Stimulated activated CD4-positive, alpha-beta T cell treated with anti-CD3 and anti-CD28 coated beads, TNF-alpha, amount 100 ng/mL, for 48 hours (primary cell): ENCODE measurements around the gene PHRF1.
A peak's percentile ranks its signal among the peaks of the same experiment; 100 is the strongest.

ENCODE experiments used
- DNase-seq, 3 donors: peaks; one replicate each; pipeline ENCODE4 v3.0.0-alpha.2; 2020; ENCODE audit warnings: low read depth in 3 of 3

The PHRF1 gene

DNA sequence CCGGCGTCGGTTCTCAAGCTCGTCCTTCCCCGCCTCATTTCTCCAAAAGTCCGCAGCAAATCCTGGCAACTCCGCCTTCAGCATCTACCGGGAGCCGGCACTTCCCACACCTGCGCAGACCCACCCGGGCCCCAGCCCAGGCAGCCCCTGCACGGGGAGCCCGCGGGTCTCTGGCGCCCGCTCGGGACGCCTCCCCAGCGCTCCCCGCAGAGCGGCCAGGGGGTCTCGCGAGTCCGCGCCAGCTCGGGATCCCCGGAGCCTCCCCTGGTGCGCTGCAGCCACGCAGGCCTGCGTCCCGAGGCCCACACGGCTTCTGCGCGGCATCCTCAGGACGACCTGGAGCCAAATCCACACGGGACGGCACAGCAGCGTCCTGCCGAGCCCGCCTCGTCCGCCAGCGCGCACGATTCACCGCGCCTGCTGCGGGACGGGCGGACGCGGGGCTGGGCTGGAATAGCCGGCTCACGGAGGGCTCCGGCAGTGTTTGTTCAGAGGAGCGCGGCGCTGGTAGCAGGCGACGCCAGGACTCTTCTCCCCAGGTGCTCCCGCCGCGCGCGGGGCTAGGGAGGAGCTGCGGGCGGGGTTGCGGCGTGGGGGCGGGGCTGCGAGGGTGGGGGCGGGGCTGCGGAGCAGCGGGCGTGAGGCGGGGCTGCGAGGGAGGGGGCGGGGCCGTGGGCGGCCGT is 816 bp upstream of the PHRF1 start:
- no peak for DNase-seq

DNA sequence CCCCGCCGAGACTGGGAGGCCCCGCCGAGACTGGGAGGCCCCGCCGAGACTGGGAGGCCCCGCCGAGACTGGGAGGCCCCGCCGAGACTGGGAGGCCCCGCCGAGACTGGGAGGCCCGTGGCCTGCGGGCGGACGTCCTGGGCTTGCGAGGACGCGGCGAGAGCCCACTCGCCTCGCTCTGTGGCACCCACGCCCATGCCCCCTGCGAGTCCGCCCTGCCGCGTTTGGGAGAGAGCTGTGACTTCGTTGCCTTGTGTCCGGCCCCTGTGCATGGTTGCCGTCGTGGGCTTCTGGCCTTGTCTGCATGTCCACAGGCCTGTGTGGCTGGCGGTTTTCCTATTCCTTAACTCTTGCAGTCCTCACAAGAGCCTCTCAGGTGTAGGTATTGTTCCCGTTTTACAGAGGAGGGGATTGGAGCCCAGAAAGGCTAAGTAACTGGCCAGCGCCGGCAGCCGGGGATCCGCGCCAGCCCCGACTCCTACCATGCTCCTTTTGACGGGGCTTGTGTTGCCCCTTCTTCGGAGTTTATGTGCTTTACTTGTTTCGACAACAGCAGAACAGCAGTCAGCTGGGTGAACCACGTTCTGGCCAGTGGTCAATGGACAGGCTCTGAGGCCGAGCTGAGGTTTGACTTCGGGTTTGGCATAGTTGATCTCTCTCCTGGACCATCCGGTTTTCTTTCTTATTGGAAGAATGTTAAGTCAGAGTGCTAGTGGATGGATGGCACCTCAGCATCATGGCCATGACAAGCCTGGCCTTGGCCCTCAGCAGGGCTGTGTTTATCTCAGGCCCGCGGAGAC is 741 bp downstream of the PHRF1 start:
- no peak for DNase-seq

DNA sequence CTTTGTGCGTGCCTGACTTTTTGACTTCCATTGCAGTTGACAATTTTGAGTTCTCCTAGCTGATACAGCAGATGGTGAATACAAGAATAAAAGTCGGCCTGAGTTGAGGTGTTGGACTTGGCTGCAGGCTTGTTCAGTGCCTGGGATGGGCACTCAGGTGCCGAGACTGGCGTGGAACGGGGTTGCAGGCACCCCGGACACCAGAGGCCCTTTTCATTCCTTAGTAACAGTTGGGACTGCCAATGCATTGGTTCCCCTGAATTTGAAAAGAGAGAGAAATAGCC is 1.3 kb downstream of the PHRF1 start:
- no peak for DNase-seq

DNA sequence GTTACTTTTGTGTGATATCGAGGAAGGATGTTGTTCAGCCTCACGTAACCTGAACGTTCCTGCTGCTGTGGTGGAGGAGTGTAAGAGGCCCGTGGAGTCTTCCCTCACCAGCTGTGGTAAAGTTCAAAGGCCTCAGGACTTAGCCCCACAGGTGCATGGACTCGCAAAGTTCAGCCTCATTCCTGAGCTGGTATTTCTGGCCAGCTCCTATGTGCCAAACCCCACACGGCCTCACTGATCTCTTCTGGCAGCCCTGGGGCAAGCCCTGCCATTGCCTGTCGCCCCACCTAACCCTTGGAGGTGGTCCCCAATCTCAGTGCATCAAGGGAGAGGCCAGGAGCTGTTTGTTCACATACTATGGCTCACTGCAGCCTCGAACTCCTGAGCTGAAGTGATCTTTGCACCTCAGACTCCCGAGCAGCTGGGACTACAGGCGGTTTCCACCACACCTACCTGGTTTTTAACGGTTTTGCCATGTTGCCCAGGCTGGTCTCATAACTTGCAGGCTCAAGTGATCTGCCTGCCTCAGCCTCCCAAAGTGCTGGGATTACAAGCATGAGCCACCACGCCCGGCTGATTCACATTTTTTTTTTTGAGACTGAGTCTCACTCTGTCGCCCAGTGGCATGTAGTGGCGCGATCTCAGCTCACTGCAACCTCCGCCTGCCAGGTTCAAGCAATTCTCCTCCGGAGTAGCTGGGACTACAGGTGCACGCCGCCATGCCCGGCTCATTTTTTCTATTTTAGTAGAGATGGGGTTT is 2.2 kb downstream of the PHRF1 start:
- no peak for DNase-seq

DNA sequence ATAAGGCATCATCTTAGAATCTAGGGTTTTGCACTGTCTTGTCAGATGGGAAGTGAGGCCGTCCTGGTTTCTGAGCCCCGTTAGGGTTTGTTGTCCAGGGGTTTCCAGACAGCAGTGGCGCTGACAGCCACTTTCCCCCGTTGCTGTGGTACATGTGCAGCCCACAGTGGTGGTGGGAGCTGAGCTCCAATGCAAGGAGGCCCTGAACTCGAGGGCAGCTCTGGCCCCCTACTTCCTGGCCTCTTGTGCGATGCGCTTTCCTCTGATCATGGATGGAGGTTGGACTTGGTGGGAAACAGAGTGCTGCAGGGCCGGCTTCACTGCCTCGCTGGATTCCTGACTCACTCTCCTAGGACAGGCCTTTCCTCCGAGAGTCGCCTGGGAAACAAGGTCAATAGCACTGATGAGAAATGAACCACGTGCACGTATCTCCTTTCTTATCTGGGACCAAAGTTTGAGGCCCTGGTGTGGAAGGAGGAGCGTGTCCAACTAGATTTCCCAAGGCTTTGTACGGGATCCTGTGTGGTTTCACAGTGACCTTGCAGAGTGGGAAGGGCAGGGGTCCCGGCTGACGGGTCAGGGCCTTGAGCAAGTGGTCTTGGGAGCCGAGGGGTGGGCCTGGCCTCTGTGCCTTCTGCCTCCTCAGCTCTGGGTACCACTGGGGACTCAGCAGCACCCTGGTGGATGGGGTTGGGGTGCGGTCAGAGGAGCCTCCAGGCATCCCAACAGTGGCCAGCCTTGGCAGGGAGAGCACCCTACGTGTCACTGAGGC is 3.7 kb downstream of the PHRF1 start:
- no peak for DNase-seq

DNA sequence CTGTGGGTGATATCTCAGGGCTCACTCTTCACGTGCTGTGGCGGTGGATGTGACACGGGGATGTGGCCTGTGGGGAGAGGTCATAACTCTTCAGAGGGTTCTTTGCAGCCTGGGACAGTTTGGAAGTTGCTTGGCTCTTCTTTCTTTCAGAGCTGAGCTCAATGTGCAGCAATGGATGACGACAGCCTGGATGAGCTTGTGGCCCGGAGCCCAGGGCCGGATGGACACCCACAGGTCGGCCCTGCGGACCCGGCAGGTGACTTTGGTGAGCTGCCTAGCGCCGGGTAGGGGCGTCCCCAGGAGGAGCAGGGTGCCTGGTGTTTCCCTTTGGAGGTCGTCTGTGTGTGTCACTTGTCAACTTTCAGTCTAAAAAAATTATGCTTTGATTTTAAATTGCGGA is 5.1 kb downstream of the PHRF1 start:
- DNase-seq, result no peak

DNA sequence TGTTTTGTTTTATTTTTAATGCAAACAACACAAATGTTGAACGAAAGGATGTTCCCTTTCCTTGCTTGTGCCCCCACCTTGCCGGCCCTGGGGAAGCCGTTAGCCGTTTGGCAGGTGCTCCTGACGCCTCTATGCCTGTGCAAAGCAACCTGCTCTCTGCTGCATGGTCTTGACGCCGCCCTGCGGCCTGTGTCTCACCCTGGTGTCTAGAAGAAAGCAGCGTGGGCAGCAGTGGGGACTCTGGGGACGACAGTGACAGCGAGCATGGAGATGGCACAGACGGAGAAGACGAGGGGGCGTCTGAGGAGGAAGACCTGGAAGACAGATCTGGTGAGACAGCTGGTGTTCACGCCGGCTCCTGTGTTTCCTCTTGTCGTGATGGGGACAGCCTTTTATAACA is 5.5 kb downstream of the PHRF1 start:
- DNase-seq, result no peak

DNA sequence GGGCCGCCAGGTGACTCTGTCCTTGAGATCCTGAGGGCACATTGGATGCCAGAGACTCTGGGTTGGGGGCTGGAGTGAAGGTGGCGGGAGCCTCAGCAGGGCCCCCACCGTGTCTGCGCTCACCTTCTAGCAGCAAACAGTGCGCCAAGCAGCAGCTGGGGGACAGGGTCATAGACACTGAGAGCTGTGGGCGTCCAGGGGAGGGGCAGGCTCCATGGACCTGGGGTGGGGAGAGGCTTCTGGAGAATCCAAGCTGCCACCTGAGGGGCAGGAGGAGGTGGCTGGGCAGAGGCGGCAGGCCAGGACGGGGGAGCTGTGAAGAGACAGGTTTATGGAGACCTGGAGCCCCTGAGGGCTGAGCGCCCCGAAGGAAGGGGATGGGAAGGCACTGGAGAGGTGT is 8.0 kb downstream of the PHRF1 start:
- no peak for DNase-seq

DNA sequence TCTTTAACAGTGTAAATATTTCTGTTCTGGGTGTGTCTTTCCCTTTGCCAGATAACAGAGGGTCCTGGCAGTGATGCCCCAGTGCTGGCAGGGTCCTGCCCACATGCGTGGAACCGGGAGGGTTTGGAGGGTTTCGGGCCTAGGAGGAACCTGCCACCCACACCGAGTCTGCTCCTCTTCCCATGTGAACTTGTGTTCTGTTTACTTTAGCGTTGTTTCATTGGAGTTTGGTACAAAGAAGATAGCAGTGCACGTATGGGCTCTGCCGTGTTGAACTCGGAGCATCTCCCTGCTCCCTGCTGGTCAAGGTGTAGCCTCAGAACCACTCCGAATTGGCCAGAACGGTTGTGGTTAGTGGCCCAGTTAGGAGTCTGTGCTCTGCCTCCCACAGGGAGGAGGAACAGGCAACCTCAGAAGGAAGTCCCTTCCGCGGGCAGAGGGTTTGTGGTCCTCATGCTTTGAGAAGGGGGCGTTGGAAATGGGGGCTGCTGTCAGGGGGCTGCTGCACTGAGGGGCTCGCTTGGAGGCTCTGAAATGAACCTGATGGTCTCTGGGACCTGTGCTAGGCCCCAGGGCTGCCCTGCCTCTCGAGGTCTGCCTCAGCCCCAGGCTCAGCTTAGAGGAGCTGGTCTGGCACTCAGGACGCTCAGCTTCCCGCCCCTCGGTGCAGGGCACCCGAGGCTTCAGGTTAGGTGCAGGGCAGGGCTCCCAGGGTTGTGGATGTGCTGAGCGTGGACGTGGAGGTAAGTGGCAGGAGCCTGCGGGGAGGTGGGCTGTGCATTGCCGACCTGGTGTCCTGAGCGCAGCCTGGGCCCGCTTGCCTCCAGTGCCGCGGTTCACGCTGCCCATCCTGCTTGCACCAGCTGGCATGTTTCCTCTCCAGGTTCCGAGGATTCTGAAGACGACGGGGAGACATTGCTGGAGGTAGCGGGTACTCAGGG is 10.4 kb downstream of the PHRF1 start:
- DNase-seq, result no peak

DNA sequence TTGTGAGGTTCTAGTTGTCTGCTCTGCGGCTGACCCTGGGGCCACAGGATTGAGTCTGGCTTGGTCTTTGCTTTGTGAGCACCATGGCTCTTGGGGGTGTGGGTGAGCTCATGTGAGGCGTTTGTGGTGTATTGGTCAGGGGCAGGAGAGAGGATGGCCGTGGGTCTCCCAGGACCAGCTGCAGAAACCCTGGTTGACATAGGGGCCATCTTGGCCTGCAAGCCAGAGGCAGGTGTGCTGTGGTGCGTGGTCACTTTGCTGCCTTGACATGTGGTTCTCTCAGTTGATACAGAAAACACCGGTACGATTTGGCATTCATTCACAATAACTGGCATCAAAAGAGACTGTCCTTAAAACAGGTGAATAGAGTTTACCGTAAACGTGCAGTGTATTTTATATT is 11.3 kb downstream of the PHRF1 start:
- no peak for DNase-seq

DNA sequence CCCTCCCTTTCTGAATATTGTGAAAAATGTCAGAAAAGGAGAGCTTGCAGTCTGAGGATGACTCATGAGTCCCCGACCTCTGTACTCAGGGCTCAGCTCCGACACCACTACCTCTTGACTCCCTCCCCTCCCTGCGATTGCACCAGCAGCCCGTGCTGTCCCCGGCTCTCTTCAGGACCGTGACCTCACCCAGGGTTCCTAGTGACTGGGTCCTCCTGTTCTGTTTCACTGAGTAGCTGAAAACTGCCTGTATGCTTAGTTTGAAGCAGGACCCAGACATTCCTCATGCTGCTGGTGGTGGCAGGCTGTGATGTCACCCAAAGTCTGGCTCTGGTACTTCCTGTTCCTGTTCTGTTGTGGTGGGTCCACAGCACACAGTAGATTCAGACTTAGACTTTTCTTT is 11.7 kb downstream of the PHRF1 start:
- peak; percentile 43 to 73 (median 67) for DNase-seq

DNA sequence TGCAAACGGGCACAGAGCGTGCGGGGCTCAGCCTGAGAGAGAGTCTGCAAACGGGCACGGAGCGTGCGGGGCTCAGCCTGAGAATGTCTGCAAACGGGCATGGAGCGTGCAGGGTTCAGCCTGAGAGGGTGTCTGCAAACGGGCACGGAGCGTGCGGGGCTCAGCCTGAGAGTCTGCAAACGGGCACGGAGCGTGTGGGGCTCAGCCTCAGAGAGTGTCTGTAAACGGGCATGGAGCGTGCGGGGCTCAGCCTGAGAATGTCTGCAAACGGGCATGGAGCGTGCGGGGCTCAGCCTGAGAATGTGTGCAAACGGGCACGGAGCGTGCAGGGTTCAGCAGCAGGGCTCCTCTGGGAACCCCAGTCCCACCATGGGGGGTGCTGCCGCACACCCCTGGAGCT is 13.5 kb downstream of the PHRF1 start:
- no peak for DNase-seq

DNA sequence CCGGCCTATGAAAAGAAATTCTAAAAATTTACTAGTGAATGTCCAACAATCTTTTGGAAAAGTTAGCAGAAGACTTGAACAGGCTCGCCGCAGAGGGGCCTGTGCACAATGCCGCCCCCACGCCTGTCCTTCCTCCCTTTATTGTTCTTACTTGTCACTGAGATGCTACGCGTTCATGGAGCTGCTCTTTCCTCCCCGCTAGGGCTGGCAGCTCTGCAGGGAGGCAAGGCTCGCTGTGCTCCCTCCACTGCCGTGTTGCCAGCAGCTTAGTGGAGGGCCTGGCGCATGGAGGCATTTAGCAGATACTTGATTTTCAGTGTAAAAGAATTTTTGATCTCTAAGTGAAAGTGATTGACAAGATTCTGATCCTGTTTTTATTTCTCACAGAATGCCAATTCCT is 14.7 kb downstream of the PHRF1 start:
- no peak for DNase-seq

DNA sequence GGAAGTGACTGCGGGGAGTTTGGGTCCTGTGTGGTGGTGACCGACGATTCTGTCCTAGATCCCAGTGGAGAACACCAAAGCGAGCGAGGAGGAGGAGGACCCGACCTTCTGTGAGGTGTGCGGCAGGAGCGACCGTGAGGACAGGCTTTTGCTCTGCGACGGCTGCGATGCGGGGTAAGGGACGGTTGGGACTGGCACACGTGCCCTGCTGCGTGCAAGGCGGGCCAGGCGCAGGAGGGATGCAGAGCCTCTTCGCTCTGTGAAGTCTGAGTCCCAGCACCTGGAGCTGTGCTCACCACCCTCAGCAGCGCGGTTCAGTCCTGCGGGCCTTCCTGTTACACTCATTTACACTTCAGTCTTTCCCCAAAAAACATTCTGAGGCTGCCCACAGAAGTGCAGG is 16.2 kb downstream of the PHRF1 start:
- DNase-seq, result no peak

DNA sequence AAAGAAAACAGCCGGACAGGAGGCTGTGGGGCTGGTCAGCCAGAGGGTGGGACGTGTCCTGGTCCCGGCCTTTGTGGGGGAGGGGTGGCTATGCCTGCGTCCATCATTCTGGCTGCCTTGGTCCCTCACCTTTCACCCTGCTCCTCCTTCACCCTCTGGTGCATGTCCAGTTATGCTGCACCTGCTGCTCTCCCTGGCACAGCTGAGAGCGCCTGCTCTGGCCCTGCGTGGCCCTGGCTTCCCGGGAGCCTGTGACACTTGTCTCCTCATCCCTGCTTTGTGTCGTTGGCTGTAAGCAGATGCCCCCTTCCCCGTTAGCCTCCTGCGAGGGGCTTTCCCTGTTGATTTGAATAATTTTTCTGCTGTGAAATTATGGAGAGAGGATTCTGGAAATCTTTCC is 16.6 kb downstream of the PHRF1 start:
- DNase-seq, result no peak

DNA sequence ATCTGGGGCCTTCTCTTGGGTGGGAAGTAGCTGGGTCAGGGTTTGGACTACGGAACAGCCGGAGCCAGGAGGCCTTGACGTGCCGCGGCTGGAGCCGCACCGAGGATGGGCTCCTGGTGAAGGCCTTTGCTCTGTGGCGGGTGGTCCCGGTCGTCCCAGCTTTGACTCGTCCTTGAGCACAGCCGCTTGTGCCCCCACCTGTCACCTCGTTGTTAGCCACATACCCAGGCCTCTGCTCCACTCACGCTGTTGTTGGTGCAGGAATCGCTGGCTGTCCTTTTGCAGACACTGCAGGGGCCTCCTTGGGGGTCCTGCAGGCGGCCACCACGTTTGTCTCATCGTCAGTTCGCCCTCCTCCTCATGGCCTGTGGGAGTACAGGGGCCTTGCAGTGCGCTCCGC is 17.1 kb downstream of the PHRF1 start:
- no peak for DNase-seq

DNA sequence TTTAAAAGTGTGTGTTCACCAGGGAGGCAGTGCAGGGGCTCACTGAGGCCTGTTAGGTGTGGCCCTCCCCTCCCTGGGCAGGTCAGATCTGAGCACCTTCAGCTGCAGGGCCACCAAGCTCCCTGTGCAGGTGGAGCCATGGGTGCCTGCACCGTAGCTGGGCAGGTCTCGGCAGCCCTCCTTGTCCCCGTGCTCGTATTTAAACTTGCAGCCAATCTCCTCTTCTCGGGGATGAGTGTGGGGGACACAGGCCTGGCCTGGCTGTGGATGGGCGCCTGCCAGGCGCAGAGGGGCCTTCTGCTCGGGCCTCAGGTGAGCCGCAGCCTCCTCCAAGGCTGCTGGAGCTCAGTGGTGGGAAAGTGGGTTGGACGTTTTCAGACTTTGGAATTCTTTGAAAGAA is 19.1 kb downstream of the PHRF1 start:
- DNase-seq, result no peak

DNA sequence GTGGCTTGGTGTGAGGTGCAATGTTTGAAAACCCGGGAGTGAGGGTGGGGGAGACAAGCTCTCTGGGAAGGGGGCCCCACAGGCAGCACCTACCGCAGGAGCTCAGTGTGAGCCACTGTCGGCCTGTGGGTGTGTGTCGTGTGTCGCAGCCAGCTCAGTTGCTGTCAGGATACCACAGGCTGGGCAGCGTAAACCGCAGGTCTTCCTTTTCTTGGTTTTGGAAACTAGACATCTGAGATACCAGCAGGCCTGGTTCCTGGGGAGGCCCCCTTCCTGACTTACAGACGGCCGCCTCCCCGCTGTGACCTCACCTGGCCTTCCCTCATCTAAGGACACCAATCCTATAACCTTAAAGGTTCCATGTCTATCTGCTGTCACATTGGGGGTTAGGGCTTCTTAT is 20.1 kb downstream of the PHRF1 start:
- DNase-seq, result no peak

DNA sequence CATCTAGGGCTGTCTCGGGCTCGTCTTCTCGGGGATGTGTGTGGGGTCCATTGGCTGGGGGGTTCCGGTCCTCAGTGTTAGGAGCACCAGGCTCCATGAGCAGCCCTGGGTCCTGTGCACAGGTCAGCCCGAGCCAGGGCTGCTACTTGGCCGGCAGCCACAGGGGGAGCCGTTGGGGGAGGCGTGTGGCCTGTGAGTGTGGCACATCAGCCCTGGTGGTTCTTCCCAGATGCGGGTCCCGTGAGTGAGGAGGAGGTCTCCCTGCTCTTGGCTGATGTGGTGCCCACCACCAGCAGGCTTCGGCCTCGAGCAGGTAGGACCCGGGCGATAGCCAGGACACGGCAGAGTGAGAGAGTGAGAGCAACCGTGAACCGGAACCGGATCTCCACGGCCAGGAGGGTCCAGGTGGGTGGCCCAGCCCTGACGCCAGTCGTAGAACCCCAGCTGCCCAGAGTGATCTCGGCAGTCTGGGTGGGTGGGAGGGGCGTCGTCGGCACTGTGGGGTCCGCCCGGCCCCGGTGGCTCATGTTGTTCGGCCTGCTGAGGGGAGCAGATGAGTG is 21.0 kb downstream of the PHRF1 start:
- DNase-seq, result no peak

DNA sequence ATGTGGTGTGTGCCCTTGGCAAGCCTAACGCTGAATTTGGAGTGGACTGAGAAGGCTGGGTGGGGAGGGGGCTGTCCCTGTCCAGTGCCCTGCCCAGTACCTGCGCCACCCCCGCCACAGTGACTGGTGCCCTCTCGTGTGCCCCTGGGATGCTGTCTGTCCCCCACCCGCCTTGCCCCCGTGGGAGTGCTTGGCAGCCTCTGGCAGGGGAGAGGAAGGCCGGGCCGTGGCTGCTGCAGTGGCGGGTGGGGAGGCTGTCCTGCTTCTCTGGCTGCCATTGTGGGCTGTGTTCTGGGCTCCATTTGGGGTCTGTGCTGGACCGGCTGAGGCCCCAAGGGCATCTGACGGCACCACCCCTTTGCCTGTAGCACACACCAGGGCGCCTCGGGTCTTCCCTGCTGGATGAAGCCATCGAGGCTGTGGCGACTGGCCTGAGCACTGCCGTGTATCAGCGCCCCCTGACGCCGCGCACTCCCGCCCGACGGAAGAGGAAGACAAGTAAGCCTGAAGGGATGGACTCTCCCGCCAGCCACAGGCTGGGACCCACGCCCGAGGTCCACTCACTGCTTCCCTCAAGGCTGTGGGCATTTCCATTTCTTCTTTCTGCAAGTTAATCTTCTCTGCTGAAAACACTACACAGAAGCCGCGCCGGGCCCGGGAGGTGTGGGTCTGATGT is 21.9 kb downstream of the PHRF1 start:
- DNase-seq, result no peak
